GM19438 (cell line): ENCODE results near the gene LONP1.
"Not testable (repeated sequence)": the region's sequence is repeated elsewhere in the genome, so short reads cannot be mapped to it uniquely, and the experiment has no call there.

Experiments used
- ATAC-seq: cut with Tn5 transposase; IDR thresholded peaks from one replicate; pipeline ENCODE4 v1.9.1; 2021; ENCODE audit warnings: low read depth; ENCODE audit not compliant: unreplicated experiment

Gene LONP1, protein sequence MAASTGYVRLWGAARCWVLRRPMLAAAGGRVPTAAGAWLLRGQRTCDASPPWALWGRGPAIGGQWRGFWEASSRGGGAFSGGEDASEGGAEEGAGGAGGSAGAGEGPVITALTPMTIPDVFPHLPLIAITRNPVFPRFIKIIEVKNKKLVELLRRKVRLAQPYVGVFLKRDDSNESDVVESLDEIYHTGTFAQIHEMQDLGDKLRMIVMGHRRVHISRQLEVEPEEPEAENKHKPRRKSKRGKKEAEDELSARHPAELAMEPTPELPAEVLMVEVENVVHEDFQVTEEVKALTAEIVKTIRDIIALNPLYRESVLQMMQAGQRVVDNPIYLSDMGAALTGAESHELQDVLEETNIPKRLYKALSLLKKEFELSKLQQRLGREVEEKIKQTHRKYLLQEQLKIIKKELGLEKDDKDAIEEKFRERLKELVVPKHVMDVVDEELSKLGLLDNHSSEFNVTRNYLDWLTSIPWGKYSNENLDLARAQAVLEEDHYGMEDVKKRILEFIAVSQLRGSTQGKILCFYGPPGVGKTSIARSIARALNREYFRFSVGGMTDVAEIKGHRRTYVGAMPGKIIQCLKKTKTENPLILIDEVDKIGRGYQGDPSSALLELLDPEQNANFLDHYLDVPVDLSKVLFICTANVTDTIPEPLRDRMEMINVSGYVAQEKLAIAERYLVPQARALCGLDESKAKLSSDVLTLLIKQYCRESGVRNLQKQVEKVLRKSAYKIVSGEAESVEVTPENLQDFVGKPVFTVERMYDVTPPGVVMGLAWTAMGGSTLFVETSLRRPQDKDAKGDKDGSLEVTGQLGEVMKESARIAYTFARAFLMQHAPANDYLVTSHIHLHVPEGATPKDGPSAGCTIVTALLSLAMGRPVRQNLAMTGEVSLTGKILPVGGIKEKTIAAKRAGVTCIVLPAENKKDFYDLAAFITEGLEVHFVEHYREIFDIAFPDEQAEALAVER

DNA sequence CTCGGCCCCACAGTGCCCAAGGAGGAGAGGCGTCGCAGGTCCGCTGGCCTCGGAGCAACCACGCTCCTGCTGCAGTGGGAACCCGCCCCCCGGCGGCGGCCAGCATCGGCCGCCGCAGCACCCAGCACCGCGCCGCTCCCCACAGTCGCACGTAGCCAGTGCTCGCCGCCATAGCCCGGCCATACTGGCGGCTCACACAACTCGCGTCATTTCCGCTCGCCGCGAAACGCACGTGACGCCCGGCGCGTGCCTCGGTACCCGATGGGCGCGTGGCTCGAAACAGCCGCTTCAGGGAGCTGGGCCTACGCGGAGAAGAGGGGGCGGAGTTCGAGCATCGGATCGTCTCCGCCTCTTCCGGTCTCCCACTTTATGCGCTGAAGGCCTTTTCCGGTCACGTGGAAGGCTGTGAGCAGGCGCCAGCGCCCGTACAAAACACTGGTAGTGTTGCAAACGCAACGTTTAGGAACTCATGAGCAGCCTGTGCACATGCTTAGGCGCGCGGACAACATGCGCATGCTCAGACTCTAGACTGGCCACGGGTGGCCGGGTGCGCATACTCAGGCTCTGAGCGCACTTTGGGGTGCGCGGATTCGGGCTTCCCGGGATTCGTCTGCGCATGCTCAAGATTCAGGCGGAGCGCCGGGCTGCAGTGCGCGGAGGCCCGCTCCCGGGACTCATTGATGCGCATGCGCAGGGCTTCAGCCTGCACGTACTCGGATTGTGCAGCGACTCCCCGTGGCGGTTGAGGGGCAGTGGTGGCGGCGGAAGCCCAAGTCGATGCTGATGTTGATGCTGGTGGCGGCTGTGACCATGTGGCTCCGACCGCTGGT, at the start of gene LONP1, which contains the start of gene CATSPERD:
TSS of gene LONP1 (minus strand) at position 186 of the 830 bp plus-strand sequence. CDS start at position 172, 14 bp downstream.
TSS of gene CATSPERD (plus strand) at position 677 of the 830 bp plus-strand sequence. CDS start at position 778, 101 bp downstream.
- ATAC-seq, result peak; percentile 82

DNA sequence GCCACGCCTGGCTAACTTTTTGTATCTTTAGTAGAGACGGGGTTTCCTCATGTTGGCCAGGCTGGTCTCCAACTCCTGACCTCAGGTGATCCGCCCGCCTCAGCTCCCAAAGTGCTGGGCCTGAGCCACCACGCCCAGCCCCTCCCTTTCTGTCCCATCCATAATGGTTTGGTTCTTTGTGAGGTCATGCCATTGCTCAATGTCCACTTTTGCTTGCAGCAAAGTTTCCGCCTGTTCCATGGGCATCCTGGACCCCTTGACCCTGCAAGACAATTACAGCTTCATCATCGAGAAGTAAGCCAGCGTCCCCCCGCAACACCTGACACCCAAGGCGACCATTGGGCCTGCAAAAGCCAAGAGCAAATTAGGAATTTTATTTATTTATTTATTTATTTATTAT, 48.0 kb upstream of the LONP1 start:
- ATAC-seq, result no peak

DNA sequence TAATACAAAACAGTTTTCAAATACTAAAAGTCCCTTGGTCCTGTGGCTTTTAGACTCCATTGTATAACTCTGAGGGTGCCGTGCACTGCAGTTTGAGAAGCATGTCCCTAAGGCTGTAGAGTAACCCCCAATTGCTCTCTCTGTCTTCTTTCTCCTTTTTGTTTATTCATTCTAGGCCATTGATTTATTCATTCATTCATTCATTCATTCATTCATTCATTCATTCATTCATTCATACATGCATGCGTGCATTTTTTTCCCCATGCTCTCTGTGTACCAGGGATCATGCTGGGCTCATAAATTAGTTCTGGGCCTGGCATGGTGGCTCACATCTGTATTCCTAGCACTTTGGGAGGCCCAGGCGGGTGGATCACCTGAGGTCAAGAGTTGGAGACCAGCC, 45.3 kb upstream of the LONP1 start:
- no peak for ATAC-seq

DNA sequence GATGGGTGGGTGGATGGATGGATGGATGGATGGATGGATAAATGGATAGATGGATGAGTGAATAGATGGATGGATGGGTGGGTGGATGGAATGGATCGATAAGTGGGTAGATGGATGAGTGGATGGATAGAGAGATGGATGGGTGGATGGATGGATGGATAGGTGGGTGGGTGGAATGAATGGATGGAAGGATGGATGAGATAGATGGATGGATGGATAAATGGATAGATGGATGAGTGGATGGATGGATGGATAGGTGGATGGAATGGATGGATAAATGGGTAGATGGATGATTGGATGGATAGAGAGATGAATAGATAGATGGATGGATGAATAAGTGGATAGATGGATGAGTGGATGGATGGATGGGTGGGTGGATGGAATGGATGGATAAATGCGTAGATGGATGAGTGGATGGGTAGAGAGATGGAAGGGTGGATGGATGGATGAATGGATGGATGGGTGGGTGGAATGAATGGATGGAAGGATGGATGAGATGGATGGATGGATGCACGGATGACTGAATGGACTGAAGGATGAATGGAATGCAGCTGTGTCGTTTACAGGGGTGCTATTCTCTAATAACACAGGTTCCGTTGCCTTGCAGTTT, 42.8 kb upstream of the LONP1 start:
- ATAC-seq, result no peak

DNA sequence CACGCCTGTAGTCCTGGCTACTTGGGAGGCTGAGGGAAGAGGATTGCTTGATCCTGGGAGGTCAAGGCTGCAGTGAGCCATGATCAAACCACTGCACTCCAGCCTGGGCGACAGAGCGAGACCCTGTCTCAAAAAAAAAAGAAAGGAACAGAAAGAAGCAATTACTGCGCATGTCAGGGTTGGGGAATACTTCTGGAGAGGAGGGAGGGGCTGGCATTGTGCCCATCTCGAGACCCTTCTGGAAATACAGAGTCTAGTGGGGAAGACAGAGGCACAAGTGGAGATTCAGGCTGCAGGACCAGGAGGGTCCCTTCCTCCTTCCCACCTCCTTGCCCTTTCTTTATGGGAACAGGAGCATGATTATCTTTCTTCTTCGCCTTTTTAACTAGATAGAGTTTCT, 33.8 kb upstream of the LONP1 start:
- no peak for ATAC-seq

DNA sequence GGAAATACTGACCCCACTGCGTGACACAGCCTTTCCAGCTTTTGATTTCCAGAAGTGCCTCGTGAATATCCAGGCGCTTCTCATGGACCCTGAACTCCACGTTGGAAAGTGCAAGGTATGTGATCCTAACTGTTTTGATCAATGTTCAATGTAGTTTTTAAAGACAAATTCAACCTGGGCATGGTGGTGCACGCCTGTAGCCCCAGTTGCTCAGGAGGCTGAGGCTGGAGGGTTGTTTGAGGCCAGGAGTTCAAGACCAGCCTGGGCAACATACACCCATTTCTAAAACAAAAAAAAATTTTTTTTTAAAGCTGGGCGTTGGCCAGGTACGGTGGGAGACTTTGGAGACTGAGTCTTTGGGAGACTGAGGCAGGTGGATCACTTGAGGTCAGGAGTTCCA, 31.8 kb upstream of the LONP1 start:
- no peak for ATAC-seq

DNA sequence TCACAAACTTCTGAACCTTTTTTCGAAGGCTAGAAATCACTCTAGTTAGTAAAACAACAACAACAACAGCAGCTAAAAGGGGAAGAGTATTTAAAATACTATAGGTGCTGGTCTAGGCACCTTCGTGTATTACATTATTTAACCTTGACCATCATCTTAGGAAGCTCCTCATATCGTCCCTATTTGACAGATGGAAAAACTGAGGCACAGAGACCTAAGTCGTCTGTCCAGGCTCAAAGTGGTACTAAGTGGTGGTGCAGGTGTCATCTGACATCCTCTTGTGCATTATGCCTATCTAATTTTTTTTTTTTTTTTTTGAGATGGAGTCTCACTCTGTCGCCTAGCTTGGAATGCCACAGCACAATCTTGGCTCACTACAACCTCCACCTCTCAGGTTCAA, 29.6 kb upstream of the LONP1 start:
- ATAC-seq, result no peak

DNA sequence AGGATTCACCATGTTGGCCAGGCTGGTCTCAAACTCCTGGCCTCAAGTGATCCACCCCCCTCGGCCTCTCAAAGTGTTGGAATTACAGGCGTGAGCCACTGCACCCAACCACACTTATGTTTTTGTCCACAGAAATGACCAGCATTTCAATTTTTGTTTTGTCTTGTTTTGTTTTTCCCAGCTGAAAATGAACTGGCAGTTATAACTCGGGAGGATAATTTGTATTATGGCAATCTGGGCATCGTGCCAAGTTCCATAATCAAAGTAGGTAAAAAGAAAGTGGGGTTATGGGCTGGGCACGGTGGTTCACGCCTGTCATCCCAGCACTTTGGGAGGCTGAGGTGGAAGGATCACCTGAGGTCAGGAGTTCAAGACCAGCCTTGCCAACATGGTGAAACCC, 29.0 kb upstream of the LONP1 start:
- not testable (repeated sequence) for ATAC-seq

DNA sequence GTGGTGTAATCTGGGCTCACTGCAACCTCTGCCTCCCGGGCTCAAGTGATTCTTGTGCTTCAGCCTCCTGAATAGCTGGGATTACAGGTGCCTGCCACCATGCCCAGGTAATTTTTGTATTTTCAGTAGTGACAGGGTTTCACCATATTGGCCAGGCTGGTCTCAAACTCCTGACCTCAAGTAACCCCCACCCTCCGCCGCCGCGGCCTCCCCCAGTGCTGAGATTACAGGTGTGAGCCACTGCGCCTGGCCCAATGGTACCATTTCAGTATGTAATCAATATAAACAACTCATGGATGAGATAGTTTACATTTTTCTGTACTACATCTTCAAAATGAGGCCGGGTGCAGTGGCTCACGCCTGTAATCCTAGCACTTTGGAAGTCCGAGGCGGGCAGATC, 25.1 kb upstream of the LONP1 start:
- ATAC-seq, result not testable (repeated sequence)

DNA sequence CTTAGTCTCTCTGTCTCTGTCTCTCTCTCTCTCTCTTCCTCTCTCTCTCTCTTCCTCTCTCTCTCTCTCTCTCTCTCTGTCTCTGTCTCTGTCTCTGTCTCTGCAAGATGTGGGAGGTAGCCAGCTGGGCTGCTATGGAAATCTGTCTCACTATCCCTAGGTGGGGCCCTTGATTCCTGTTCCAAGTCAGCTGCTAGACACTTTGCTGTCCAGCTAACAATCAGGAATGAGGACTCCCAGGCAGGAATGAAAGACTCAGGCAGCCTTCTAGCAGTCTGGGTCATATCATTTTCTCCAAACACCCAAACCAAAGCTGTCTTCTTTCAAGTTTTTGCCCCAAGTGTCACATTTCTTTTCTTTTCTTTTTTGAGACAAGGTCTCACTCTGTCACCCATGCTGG, 23.7 kb upstream of the LONP1 start:
- no peak for ATAC-seq

DNA sequence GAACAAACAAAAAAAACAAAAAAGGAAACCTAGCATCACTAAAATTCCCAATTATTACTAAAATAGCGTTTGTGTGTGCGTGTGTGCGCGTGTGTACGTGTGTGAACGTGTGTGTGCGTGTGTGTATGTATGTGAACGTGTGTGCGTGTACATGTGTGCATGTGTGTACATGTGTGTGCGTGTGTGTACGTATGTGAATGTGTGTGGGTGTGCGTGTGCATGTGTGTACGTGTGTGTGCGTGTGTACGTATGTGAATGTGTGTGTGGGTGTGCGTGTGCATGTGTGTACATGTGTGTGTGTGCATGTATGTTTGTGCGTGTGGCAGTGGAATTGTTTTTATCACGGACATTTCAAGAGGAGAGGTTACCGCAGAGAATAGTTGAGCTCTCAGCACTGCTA, 22.1 kb upstream of the LONP1 start:
- no peak for ATAC-seq

DNA sequence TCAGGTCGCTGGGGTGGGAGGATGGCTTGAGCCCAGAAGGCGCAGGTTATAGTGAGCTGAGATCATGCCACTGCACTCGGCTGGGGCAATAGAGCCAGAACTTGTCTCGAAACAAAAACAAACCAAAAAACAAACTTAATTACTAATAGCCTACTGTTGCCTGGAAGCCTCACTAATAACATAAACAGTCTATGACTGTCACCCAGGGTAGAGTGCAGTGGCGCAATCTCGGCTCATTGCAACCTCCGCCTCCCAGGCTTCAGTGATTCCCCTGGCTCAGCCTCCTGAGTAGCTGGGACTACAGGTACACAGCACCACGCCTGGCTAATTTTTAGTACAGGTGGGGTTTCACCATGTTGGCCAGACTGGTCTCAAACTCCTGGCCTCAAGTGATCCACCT, 18.5 kb upstream of the LONP1 start:
- ATAC-seq, result no peak

DNA sequence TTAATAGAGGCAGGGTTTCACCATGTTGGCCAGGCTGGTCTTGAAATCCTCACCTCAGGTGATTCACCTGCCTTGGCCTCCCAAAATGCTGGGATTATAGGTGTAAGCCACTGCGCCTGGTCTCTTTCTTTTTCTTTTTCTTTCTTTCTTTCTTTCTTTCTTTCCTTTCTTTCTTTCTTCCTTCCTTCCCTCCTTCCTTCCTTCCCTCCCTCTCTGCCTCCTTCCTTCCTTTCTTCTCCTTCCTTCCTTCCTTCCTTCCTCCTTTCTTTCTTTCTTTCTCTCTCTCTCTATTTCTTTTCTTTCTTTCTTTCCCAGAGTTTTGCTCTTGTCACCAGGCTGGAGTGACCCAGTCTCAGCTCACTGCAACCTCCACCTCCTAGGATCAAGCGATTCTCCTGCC, 13.2 kb upstream of the LONP1 start:
- not testable (repeated sequence) for ATAC-seq

DNA sequence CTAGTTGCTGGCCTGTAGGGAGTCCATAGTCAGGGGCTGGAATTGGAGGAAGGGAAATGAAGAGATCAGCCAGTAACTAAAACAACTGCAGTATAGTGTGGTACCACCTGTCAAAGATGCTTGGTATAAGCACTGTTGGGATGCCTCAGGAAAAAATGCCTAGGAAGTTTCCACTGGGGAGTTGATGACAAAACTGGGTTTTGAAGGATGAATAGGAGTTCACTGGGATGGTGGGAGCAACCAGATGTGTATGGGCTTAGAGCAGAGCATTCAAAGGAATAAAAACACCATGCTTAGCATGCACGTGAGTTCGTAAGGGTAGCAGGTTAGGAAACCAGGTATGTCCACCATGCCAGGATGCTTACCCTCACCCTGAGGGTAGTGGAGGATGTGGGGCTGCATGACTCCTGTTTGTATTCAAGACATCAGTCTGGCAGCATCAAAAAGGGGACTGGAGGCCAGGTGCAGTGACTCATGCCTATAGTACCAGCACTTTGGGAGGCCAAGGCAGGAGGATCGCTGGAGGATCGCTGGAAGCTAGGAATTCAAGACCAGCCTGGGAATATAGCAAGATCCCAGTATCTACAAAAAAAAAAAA, 7.6 kb upstream of the LONP1 start:
- ATAC-seq, result no peak

DNA sequence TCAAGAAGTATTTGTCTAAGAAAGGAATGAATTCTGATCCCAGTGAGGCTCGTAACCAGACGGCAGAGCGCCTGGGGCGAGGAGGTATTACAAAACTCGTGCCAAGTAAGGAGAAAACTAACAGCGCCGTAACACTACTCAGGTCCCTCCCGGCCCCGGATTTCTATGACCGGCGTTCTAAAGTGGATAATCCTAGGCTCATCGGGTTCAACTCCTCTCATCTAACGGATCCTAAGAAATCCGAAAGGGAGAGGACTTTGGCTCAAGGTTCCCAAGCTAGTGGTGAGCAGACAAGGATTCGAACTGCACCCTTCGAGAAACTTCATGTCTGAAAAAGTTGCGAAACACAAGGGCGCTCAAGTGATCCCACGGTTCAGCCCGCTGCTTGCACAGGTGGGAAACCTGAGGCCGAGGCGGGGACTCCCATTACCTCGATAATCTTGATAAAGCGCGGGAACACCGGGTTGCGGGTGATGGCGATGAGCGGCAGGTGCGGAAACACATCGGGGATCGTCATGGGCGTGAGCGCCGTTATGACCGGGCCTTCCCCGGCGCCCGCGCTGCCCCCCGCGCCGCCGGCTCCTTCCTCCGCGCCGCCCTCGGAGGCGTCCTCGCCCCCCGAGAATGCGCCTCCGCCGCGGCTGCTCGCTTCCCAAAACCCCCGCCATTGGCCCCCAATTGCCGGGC, 529 bp downstream of the LONP1 start:
- ATAC-seq, result peak; percentile 1

DNA sequence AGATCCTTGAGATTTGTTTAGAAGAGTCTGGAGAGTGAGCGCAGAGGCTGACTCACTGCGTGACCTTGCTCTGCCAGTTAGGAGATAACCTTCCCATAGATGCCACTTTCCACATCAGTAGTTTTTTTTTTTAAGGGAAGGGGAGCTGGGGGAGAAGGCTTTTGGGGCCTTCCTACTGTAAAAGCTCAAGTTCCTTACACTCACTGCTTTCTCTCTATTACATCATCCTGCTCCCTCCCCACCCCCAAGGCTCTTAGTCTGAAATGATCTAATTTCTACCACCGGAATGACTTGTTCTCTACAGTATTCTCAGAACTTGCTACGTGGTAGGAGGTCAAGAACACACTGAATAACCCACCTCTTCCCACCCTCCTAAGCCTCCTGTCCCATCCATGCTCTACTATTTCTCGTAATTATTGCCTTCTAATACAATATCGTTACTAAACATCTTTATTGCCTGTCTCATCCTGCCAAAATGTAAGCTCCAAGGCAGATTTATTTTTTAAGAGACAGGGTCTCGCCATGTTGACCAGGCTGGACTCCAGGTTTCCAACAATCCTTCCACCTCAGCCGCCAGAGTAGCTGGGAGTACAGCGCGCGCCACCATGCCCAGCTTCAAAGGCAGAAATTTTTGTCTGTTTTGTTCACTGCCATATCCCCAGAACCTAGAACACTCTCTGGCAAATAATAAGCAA, 1.2 kb downstream of the LONP1 start:
- no peak for ATAC-seq

DNA sequence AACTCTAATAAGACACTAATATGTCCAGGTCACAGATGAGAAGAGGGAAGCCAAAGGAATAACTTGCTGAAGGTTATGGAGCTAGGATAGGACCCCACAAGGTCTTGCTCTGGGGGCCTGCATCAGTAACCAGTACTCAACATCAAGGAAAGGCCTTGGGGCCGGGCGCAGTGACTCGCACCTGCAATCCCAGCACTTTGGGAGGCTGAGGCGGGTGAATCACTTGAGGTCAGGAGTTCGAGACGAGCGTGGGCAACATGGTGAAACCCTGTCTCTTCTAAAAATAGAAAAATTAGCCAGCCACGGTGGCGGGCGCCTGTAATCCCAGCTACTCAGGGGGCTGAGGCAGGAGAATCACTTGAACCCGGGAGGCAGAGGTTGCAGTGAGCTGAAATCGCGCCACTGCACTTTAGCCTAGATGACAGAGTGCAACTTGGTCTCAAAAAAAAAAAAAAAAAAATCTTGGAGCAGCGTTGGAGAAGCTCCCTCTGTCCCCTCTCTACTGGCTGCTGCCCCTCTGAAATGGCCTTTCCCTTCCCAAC, 1.8 kb downstream of the LONP1 start:
- no peak for ATAC-seq

DNA sequence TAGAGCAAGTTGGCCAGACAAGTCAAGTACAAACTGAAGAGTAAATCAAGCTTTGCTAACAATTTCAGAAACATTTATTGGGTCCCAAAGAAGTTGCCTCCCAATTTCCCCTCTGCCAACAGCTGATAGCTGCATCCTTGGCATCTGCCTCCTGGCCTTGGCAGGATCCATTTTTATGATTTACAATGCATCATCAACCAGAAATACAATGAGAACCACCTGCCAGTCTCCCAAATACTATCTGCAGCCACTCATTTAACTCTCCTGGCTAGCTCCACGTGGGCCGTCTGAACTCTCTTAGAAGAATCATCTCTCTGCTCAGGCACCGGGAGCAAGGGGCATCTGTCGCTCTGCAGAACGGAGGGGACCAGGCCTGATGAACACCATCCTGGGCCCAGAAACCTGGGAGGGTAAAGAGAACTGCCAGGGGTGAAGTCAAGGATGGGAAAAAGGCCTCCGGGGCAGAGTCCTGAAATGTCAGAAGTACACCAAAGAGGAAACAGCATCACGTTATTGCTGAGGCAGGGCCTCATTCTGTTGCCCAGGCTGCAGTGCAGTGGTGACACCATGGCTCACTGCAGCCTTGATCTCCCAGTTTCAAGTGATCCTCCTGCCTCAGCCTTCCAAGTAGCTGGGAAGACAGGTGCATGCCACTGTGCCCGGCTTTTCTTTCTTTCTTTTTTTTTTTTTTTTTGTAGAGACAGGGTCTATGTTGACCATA, 2.6 kb downstream of the LONP1 start:
- no peak for ATAC-seq
